Right lobe of liver (tissue), 4 donors: Measurements from ENCODE around the gene RBPMS2.

Experiments
- CTCF ChIP-seq, 4 donors: fragments of 200-600 bp in 3 of 4; fragments of 450-650 bp in 1 of 4; IDR thresholded peaks; one replicate each; pipeline versions ENCODE4 v1.5.1 to v1.8.0; 2016 to 2022; ENCODE audit warnings: antibody characterized with exemption in 4 of 4, mild to moderate bottlenecking in 2 of 4
- POLR2A ChIP-seq: fragments of 450-650 bp; IDR thresholded peaks from one replicate; pipeline ENCODE4 v1.6.1; 2017; ENCODE audit warnings: antibody characterized with exemption, mild to moderate bottlenecking
- donor health status: DM: no; HTN: no; CAD: no.
- donor health status: DM: no; HTN: no; CAD: no.
- donor health status: DM: no; HTN: yes; CAD: no.

- TF ChIP-seq CTCF (IDR thresholded peaks at IDR 0.05) (no peak), POLR2A (no peak)
Measured at GRCh38 chr15:64710676-64711428, 64.5 kb downstream of the RBPMS2 start.
